GM23338 (cell line): ENCODE data around the gene TOX2. TPM values are rescaled to one million over a fixed set of nuclear protein-coding genes. Genes with fewer than 3 reads are reported as not detected.

Experiments
- ATAC-seq: fragments of 200-7000 bp; cut with Tn5 transposase; 3 replicates; pipeline ENCODE4 v1.9.1; 2020
- DNase-seq: peaks from one replicate; pipeline ENCODE4 v3.0.0-alpha.2; 2015; ENCODE audit warnings: low spot score
- H2AFZ ChIP-seq: fragments of 200-600 bp; sonication (generic); 2 replicates; pipeline ENCODE4 v1.8.0; 2016; ENCODE audit warnings: antibody characterized with exemption, mild to moderate bottlenecking, moderate library complexity
- H3F3A ChIP-seq: fragments of 200-600 bp; sonication (generic); replicated peaks from 2 replicates; pipeline ENCODE4 v1.8.0; 2017; ENCODE audit warnings: antibody characterized with exemption, mixed run types, low read depth
- H3K27ac ChIP-seq: fragments of 200-600 bp; sonication (generic); 2 replicates; pipeline ENCODE4 v1.6.1; 2016; ENCODE audit warnings: low read depth
- H3K27me3 ChIP-seq: fragments of 200-600 bp; sonication (generic); 2 replicates; pipeline ENCODE4 v1.8.0; 2016; ENCODE audit warnings: mild to moderate bottlenecking, mixed run types, moderate library complexity; ENCODE audit not compliant: insufficient read depth
- H3K36me3 ChIP-seq: fragments of 200-600 bp; sonication (generic); 2 replicates; pipeline ENCODE4 v1.8.0; 2016; ENCODE audit warnings: mild to moderate bottlenecking; ENCODE audit not compliant: insufficient read depth
- H3K4me1 ChIP-seq: fragments of 200-600 bp; sonication (generic); 2 replicates; pipeline ENCODE4 v1.8.0; 2016; ENCODE audit warnings: mild to moderate bottlenecking, moderate library complexity; ENCODE audit not compliant: insufficient read depth
- H3K4me2 ChIP-seq: fragments of 200-600 bp; sonication (generic); 2 replicates; pipeline ENCODE4 v1.7.1; 2017; ENCODE audit warnings: mixed run types
- H3K4me3 ChIP-seq: fragments of 200-600 bp; sonication (generic); 2 replicates; pipeline ENCODE4 v1.6.1; 2016; ENCODE audit warnings: mixed run types
- H3K79me2 ChIP-seq: fragments of 200-600 bp; sonication (generic); replicated peaks from 2 replicates; pipeline ENCODE4 v1.8.0; 2017; ENCODE audit warnings: mild to moderate bottlenecking; ENCODE audit not compliant: insufficient read depth
- H3K9me2 ChIP-seq: fragments of 200-600 bp; sonication (generic); 2 replicates; pipeline ENCODE4 v1.8.0; 2017; ENCODE audit not compliant: insufficient read depth
- H4K20me1 ChIP-seq: fragments of 200-600 bp; sonication (generic); replicated peaks from 2 replicates; pipeline ENCODE4 v1.8.0; 2017; ENCODE audit warnings: mild to moderate bottlenecking; ENCODE audit not compliant: insufficient read depth
- H3K27ac Mint-ChIP-seq: 2 replicates; pipeline ENCODE4 v1.8.0; 2020; ENCODE audit warnings: inconsistent platforms, mild to moderate bottlenecking, moderate library complexity, mixed read lengths
- H3K27me3 Mint-ChIP-seq: 3 replicates; pipeline ENCODE4 v1.8.0; 2022; ENCODE audit warnings: low read depth, mild to moderate bottlenecking, moderate library complexity, mixed read lengths, inconsistent platforms; ENCODE audit not compliant: insufficient read depth, poor library complexity
- H3K36me3 Mint-ChIP-seq: 3 replicates; pipeline ENCODE4 v1.8.0; 2021; ENCODE audit warnings: low read depth, mild to moderate bottlenecking, inconsistent platforms, moderate library complexity, mixed read lengths
- H3K4me1 Mint-ChIP-seq: 3 replicates; pipeline ENCODE4 v1.8.0; 2020; ENCODE audit warnings: mild to moderate bottlenecking, inconsistent platforms, mixed read lengths
- H3K4me3 Mint-ChIP-seq: 3 replicates; pipeline ENCODE4 v1.8.0; 2021; ENCODE audit warnings: moderate library complexity, mild to moderate bottlenecking, inconsistent platforms, mixed read lengths
- H3K9me3 Mint-ChIP-seq: 3 replicates; pipeline ENCODE4 v1.8.0; 2020; ENCODE audit warnings: moderate library complexity, mild to moderate bottlenecking, inconsistent platforms, mixed read lengths
- CREB1 ChIP-seq: fragments of 250-450 bp; sonication (Bioruptor Pico); IDR thresholded peaks from 2 replicates; pipeline ENCODE4 v1.5.0; 2020; ENCODE audit warnings: low read depth, mild to moderate bottlenecking, moderate library complexity
- CTCF ChIP-seq, 2 experiments: fragments of 200-600 bp in 1 of 2; sonication (generic) in 1 of 2; conservative IDR thresholded peaks; 2 replicates each; pipeline versions ENCODE4 v1.5.1 to v1.6.1; 2016 to 2017; ENCODE audit warnings: antibody characterized with exemption in 2 of 2, low read depth in 2 of 2, mild to moderate bottlenecking in 2 of 2, moderate library complexity in 1 of 2
- EZH2 ChIP-seq: fragments of 200-600 bp; sonication (generic); IDR thresholded peaks from one replicate; pipeline ENCODE4 v1.8.0; 2017; ENCODE audit warnings: antibody characterized with exemption, mild to moderate bottlenecking, low read depth; ENCODE audit not compliant: unreplicated experiment
- EZH2phosphoT487 ChIP-seq: fragments of 200-600 bp; sonication (generic); IDR thresholded peaks from one replicate; pipeline ENCODE4 v1.8.1; 2018; ENCODE audit warnings: antibody characterized with exemption; ENCODE audit not compliant: unreplicated experiment
- JUNB ChIP-seq: IDR thresholded peaks from one replicate; pipeline ENCODE4 v1.6.1; 2016; ENCODE audit warnings: antibody characterized with exemption; ENCODE audit not compliant: unreplicated experiment
- NANOG ChIP-seq: IDR thresholded peaks from 2 replicates; pipeline ENCODE4 v1.6.1; 2016; ENCODE audit warnings: antibody characterized with exemption, borderline replicate concordance
- POLR2AphosphoS5 ChIP-seq: IDR thresholded peaks from 2 replicates; pipeline ENCODE4 v1.6.1; 2016; ENCODE audit warnings: antibody characterized with exemption, low read depth
- STAT1 ChIP-seq: IDR thresholded peaks from one replicate; pipeline ENCODE4 v1.6.1; 2016; ENCODE audit warnings: antibody characterized with exemption; ENCODE audit not compliant: unreplicated experiment
- ZNF114 ChIP-seq: fragments of 250-450 bp; sonication (Bioruptor Pico); IDR thresholded peaks from 2 replicates; pipeline ENCODE4 v1.5.0; 2020; ENCODE audit warnings: mild to moderate bottlenecking, moderate library complexity
- ZNF331 ChIP-seq: fragments of 250-450 bp; sonication (Bioruptor Pico); IDR thresholded peaks from 2 replicates; pipeline ENCODE4 v1.5.0; 2020; ENCODE audit warnings: low read depth, mild to moderate bottlenecking, moderate library complexity
- polyA plus RNA-seq: library from polyadenylated mRNA; unstranded; fragments of >200 nt; fragmentation: Nextera tagmentation; extraction: Ambion mirVana; gene quantifications from 2 replicates; pipeline ENCODE4 v1.2.1, GENCODE V29; 2016
- total RNA-seq: library from RNA; depleted of rRNA; stranded (reverse); fragments of >200 nt; shearing (Covaris generic); gene quantifications from 2 replicates; pipeline ENCODE4 v1.2.3, GENCODE V29; 2014

Gene TOX2
- total and polyA plus RNA-seq, 2 experiments from 2014 or later: 1.4 to 1.5 TPM

GRCh38 chr20:43909720-43910119, 4.9 kb upstream of the TOX2 start:
- Mint-ChIP-seq H3K4me3 (no peak overlapping the region), H3K9me3 (peaks cover 21% of the 10 kb centered on the region), H3K27me3 (peaks cover 5% of the 10 kb centered on the region), H3K36me3 (no peaks in the 10 kb centered on the region), H3K27ac (no peak overlapping the region), H3K4me1 (0 out of 3 replicates have a peak, but pooled peaks cover 3% of the 10 kb centered on the region)
- Histone ChIP-seq H2AFZ (no peak overlapping the region), H3K4me2 (no peak overlapping the region), H3K4me1 (peaks cover 1% of the 10 kb centered on the region; the same call in 1 of the 2 replicates), H3K4me3 (no peak overlapping the region), H3F3A (no peaks in the 10 kb centered on the region), H3K9me2 (no peaks in the 10 kb centered on the region), H4K20me1 (no peaks in the 10 kb centered on the region), H3K79me2 (no peaks in the 10 kb centered on the region), H3K36me3 (no peaks in the 10 kb centered on the region), H3K27ac (no peak overlapping the region), H3K27me3 (peaks cover 15% of the 10 kb centered on the region)
- no peak for TF ChIP-seq NANOG
- ATAC-seq (no peak), DNase-seq (no peak)

- H3K36me3 Mint-ChIP-seq: no peaks in the 10 kb centered on the region
Measured at GRCh38 chr20:43910564-43910963, 4.1 kb upstream of the TOX2 start.

DNA sequence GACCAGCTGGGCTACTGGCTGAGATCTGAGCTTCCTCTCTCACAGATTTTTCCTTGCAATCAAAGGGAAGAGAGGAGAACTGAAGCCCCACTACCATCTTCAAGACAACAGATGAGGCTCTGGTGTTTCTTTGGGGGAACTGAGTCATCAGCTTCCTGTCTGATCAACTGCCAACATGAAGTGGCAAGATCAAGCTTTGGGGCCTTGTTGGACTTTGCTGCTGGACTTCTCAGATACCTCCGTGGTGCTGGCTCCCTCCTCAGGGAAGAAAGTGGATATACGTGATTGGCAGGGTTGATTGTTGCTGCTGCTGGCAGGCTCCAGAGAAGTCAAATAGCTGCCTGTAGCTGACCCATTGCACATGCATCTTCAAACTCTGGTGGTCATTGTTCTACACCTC, 3.6 kb upstream of the TOX2 start:
- Mint-ChIP-seq H3K9me3 (peaks cover 24% of the 10 kb centered on the region), H3K36me3 (no peaks in the 10 kb centered on the region), H3K27ac (no peak overlapping the region), H3K4me1 (peaks cover 8% of the 10 kb centered on the region; the same call in 2 of the 3 replicates), H3K27me3 (peaks cover 17% of the 10 kb centered on the region), H3K4me3 (no peak overlapping the region)
- no peaks in the 10 kb centered on the region for H3K79me2 ChIP-seq
- no peaks in the 10 kb centered on the region for H3K9me2 ChIP-seq
- H3K4me2 ChIP-seq: no peak overlapping the region
- no peak for TF ChIP-seq NANOG
- TF ChIP-seq CTCF (conservative IDR thresholded peaks at IDR 0.05; ENCODE audit: low read depth in 2 of 2): peak; percentile 12 to 37; a peak in 2 of 4 replicates
- H3K27ac ChIP-seq: no peak overlapping the region
- no peaks in the 10 kb centered on the region for H3K4me1 ChIP-seq
- DNase-seq: peak; percentile 13
- peaks cover 28% of the 10 kb centered on the region for H3K27me3 ChIP-seq
- no peaks in the 10 kb centered on the region for H4K20me1 ChIP-seq
- no peak for ATAC-seq
- H3K36me3 ChIP-seq: no peaks in the 10 kb centered on the region
- H3F3A ChIP-seq: no peaks in the 10 kb centered on the region
- no peak overlapping the region for H2AFZ ChIP-seq
- H3K4me3 ChIP-seq: no peak overlapping the region

More at GRCh38 chr20:43910564-43910963, 4.1 kb upstream of the TOX2 start:
- Histone ChIP-seq H3K4me3 (no peak overlapping the region), H4K20me1 (no peaks in the 10 kb centered on the region), H3K4me2 (no peak overlapping the region), H3K27ac (no peak overlapping the region), H3K27me3 (peaks cover 23% of the 10 kb centered on the region), H3K79me2 (no peaks in the 10 kb centered on the region), H2AFZ (no peak overlapping the region), H3K36me3 (no peaks in the 10 kb centered on the region), H3K9me2 (no peaks in the 10 kb centered on the region), H3F3A (no peaks in the 10 kb centered on the region), H3K4me1 (no peaks in the 10 kb centered on the region)
- H3K27me3 Mint-ChIP-seq: peaks cover 12% of the 10 kb centered on the region
- peaks cover 24% of the 10 kb centered on the region for H3K9me3 Mint-ChIP-seq
- H3K27ac Mint-ChIP-seq: no peak overlapping the region
- DNase-seq (no peak), ATAC-seq (no peak)
- TF ChIP-seq CTCF (conservative IDR thresholded peaks at IDR 0.05; ENCODE audit: low read depth in 2 of 2): no peak
- TF ChIP-seq POLR2AphosphoS5: no peak
- TF ChIP-seq EZH2: no peak
- no peak for TF ChIP-seq CREB1 (CRISPR knock-in tag)
- TF ChIP-seq EZH2phosphoT487: no peak
- TF ChIP-seq ZNF331 (CRISPR knock-in tag): no peak
- no peak for TF ChIP-seq JUNB
- TF ChIP-seq ZNF114: no peak
- no peak for TF ChIP-seq NANOG
- no peak for TF ChIP-seq STAT1
- peaks cover 8% of the 10 kb centered on the region; the same call in 2 of the 3 replicates for H3K4me1 Mint-ChIP-seq
- no peak overlapping the region for H3K4me3 Mint-ChIP-seq
